ENCODE measurements around the gene MARK4.

MARK4 gene

GRCh38 chr19:45215391-45216191 lies 35.5 kb upstream of the MARK4 start:
- WGBS (ENCODE audit: insufficient coverage) = 3% methylated on average over 24 of the region's 35 CpGs
- CTCF ChIA-PET = no interaction called here
- peak in 1 of 3 donors; percentile 38 for DNase-seq
- Histone ChIP-seq H3K36me3 (ENCODE audit: control insufficient read depth in 4 of 4, insufficient read depth in 4 of 4, low read length in 3 of 4) (no peaks in the 10 kb centered on the region), H3K27me3 (replicated peaks in 2 of 5; ENCODE audit: control insufficient read depth in 4 of 5, insufficient read depth in 5 of 5, low read length in 4 of 5) (peaks cover 0 to 40% (median 22%) of the 10 kb centered on the region in 5 experiments), H3K27ac (ENCODE audit: insufficient read depth in 1 of 2, low read depth in 1 of 2, low read length in 2 of 2, poor library complexity in 1 of 2, severe bottlenecking in 2 of 2) (no peak overlapping the region), H3K4me1 (ENCODE audit: control extremely low read depth in 1 of 4, control insufficient read depth in 4 of 4, insufficient read depth in 4 of 4, low read length in 3 of 4) (peaks cover 0 to 32% (median 25%) of the 10 kb centered on the region in 4 experiments), H3K4me3 (ENCODE audit: control insufficient read depth in 1 of 7, extremely low read depth in 1 of 7, insufficient read depth in 4 of 7, low read depth in 2 of 7, low read length in 6 of 7) (peak overlapping the region in 4 of 7 experiments; percentile 7 to 52 (median 32)), H3K9me3 (ENCODE audit: control extremely low read depth in 1 of 5, control insufficient read depth in 4 of 5, insufficient read depth in 2 of 5, low read depth in 1 of 5, low read length in 4 of 5) (no peaks in the 10 kb centered on the region)
- POLR2A ChIA-PET = no interaction called here

GRCh38 chr19:45216667-45217066 lies 34.4 kb upstream of the MARK4 start:
- 81% methylated on average over 6 of the region's 6 CpGs for WGBS (ENCODE audit: insufficient coverage)
- H3K4me3 ChIP-seq (ENCODE audit: control insufficient read depth in 1 of 7, extremely low read depth in 1 of 7, insufficient read depth in 4 of 7, low read depth in 2 of 7, low read length in 6 of 7) = no peak overlapping the region
- POLR2A ChIA-PET = no interaction called here
- H3K27me3 ChIP-seq (replicated peaks in 2 of 5; ENCODE audit: control insufficient read depth in 4 of 5, insufficient read depth in 5 of 5, low read length in 4 of 5) = peaks cover 0 to 40% (median 22%) of the 10 kb centered on the region in 5 experiments
- no peak overlapping the region for H3K27ac ChIP-seq (ENCODE audit: insufficient read depth in 1 of 2, low read depth in 1 of 2, low read length in 2 of 2, poor library complexity in 1 of 2, severe bottlenecking in 2 of 2)
- H3K9me3 ChIP-seq (ENCODE audit: control extremely low read depth in 1 of 5, control insufficient read depth in 4 of 5, insufficient read depth in 2 of 5, low read depth in 1 of 5, low read length in 4 of 5) = no peaks in the 10 kb centered on the region
- H3K36me3 ChIP-seq (ENCODE audit: control insufficient read depth in 4 of 4, insufficient read depth in 4 of 4, low read length in 3 of 4) = no peaks in the 10 kb centered on the region
- DNase-seq = no peak
- CTCF ChIA-PET = no interaction called here
- peaks cover 0 to 21% (median 14%) of the 10 kb centered on the region in 4 experiments for H3K4me1 ChIP-seq (ENCODE audit: control extremely low read depth in 1 of 4, control insufficient read depth in 4 of 4, insufficient read depth in 4 of 4, low read length in 3 of 4)

- H3K27me3 ChIP-seq (replicated peaks in 2 of 5; ENCODE audit: control insufficient read depth in 4 of 5, insufficient read depth in 5 of 5, low read length in 4 of 5) = peaks cover 0 to 40% (median 22%) of the 10 kb centered on the region in 5 experiments
- no peak overlapping the region for H3K4me3 ChIP-seq (ENCODE audit: control insufficient read depth in 1 of 7, extremely low read depth in 1 of 7, insufficient read depth in 4 of 7, low read depth in 2 of 7, low read length in 6 of 7)
- 38% methylated on average over 30 of the region's 46 CpGs for WGBS (ENCODE audit: insufficient coverage)
- DNase-seq = no peak
- ChIA-PET POLR2A (no interaction called here), CTCF (interaction anchor here (1.4 kb wide), 1 partner anchor 19 kb away, joined by 4 read pairs; no protein-coding TSS in a partner anchor)
- no peaks in the 10 kb centered on the region for H3K9me3 ChIP-seq (ENCODE audit: control extremely low read depth in 1 of 5, control insufficient read depth in 4 of 5, insufficient read depth in 2 of 5, low read depth in 1 of 5, low read length in 4 of 5)
- no peak overlapping the region for H3K27ac ChIP-seq (ENCODE audit: insufficient read depth in 1 of 2, low read depth in 1 of 2, low read length in 2 of 2, poor library complexity in 1 of 2, severe bottlenecking in 2 of 2)
- peaks cover 0 to 15% (median 10%) of the 10 kb centered on the region in 4 experiments for H3K4me1 ChIP-seq (ENCODE audit: control extremely low read depth in 1 of 4, control insufficient read depth in 4 of 4, insufficient read depth in 4 of 4, low read length in 3 of 4)
- no peaks in the 10 kb centered on the region for H3K36me3 ChIP-seq (ENCODE audit: control insufficient read depth in 4 of 4, insufficient read depth in 4 of 4, low read length in 3 of 4)
Observed at GRCh38 chr19:45217193-45217956, 33.7 kb upstream of the MARK4 start.

GRCh38 chr19:45217957-45218334 lies 33.1 kb upstream of the MARK4 start:
- ChIA-PET POLR2A (interaction anchor here (0.7 kb wide), 1 partner anchor 160 kb away, joined by 3 read pairs; no protein-coding TSS in a partner anchor), CTCF (interaction anchor here (1.4 kb wide), 1 partner anchor 18 kb away, joined by 4 read pairs; no protein-coding TSS in a partner anchor)
- DNase-seq = no peak
- no peaks in the 10 kb centered on the region for H3K9me3 ChIP-seq (ENCODE audit: control extremely low read depth in 1 of 5, control insufficient read depth in 4 of 5, insufficient read depth in 2 of 5, low read depth in 1 of 5, low read length in 4 of 5)
- H3K27ac ChIP-seq (ENCODE audit: insufficient read depth in 1 of 2, low read depth in 1 of 2, low read length in 2 of 2, poor library complexity in 1 of 2, severe bottlenecking in 2 of 2) = no peak overlapping the region
- no peak overlapping the region for H3K4me3 ChIP-seq (ENCODE audit: control insufficient read depth in 1 of 7, extremely low read depth in 1 of 7, insufficient read depth in 4 of 7, low read depth in 2 of 7, low read length in 6 of 7)
- WGBS (ENCODE audit: insufficient coverage) = 81% methylated on average over 6 of the region's 14 CpGs
- no peaks in the 10 kb centered on the region for H3K36me3 ChIP-seq (ENCODE audit: control insufficient read depth in 4 of 4, insufficient read depth in 4 of 4, low read length in 3 of 4)
- H3K4me1 ChIP-seq (ENCODE audit: control extremely low read depth in 1 of 4, control insufficient read depth in 4 of 4, insufficient read depth in 4 of 4, low read length in 3 of 4) = peaks cover 0 to 15% (median 10%) of the 10 kb centered on the region in 4 experiments
- peaks cover 0 to 40% (median 22%) of the 10 kb centered on the region in 5 experiments for H3K27me3 ChIP-seq (replicated peaks in 2 of 5; ENCODE audit: control insufficient read depth in 4 of 5, insufficient read depth in 5 of 5, low read length in 4 of 5)

GRCh38 chr19:45218426-45218825 lies 32.6 kb upstream of the MARK4 start:
- Histone ChIP-seq H3K4me3 (ENCODE audit: control insufficient read depth in 1 of 7, extremely low read depth in 1 of 7, insufficient read depth in 4 of 7, low read depth in 2 of 7, low read length in 6 of 7) (no peak overlapping the region), H3K4me1 (ENCODE audit: control extremely low read depth in 1 of 4, control insufficient read depth in 4 of 4, insufficient read depth in 4 of 4, low read length in 3 of 4) (peaks cover 0 to 15% (median 10%) of the 10 kb centered on the region in 4 experiments), H3K36me3 (ENCODE audit: control insufficient read depth in 4 of 4, insufficient read depth in 4 of 4, low read length in 3 of 4) (no peaks in the 10 kb centered on the region), H3K9me3 (ENCODE audit: control extremely low read depth in 1 of 5, control insufficient read depth in 4 of 5, insufficient read depth in 2 of 5, low read depth in 1 of 5, low read length in 4 of 5) (no peaks in the 10 kb centered on the region), H3K27ac (ENCODE audit: insufficient read depth in 1 of 2, low read depth in 1 of 2, low read length in 2 of 2, poor library complexity in 1 of 2, severe bottlenecking in 2 of 2) (no peak overlapping the region), H3K27me3 (replicated peaks in 2 of 5; ENCODE audit: control insufficient read depth in 4 of 5, insufficient read depth in 5 of 5, low read length in 4 of 5) (peaks cover 0 to 40% (median 22%) of the 10 kb centered on the region in 5 experiments)
- no peak for DNase-seq
- WGBS (ENCODE audit: insufficient coverage) = 71% methylated on average over 4 of the region's 4 CpGs
- CTCF ChIA-PET = interaction anchor here (1.0 to 1.4 kb wide), 2 partner anchors 18 kb away, joined by 3 to 4 read pairs; no protein-coding TSS in a partner anchor
- POLR2A ChIA-PET = interaction anchor here (0.7 kb wide), 1 partner anchor 160 kb away, joined by 3 read pairs; no protein-coding TSS in a partner anchor

GRCh38 chr19:45218911-45219743 lies 31.9 kb upstream of the MARK4 start:
- WGBS (ENCODE audit: insufficient coverage) = 63% methylated on average over 6 of the region's 18 CpGs
- ChIA-PET POLR2A (interaction anchor here (0.6 kb wide), 1 partner anchor 9 kb away, joined by 3 read pairs; no protein-coding TSS in a partner anchor), CTCF (interaction anchor here (0.7 to 1.0 kb wide), 2 partner anchors 18 to 64 kb away, joined by 3 read pairs; no protein-coding TSS in a partner anchor)
- Histone ChIP-seq H3K9me3 (ENCODE audit: control extremely low read depth in 1 of 5, control insufficient read depth in 4 of 5, insufficient read depth in 2 of 5, low read depth in 1 of 5, low read length in 4 of 5) (no peaks in the 10 kb centered on the region), H3K36me3 (ENCODE audit: control insufficient read depth in 4 of 4, insufficient read depth in 4 of 4, low read length in 3 of 4) (no peaks in the 10 kb centered on the region), H3K4me3 (ENCODE audit: control insufficient read depth in 1 of 7, extremely low read depth in 1 of 7, insufficient read depth in 4 of 7, low read depth in 2 of 7, low read length in 6 of 7) (no peak overlapping the region), H3K27me3 (replicated peaks in 2 of 5; ENCODE audit: control insufficient read depth in 4 of 5, insufficient read depth in 5 of 5, low read length in 4 of 5) (peaks cover 0 to 40% (median 22%) of the 10 kb centered on the region in 5 experiments), H3K27ac (ENCODE audit: insufficient read depth in 1 of 2, low read depth in 1 of 2, low read length in 2 of 2, poor library complexity in 1 of 2, severe bottlenecking in 2 of 2) (no peak overlapping the region), H3K4me1 (ENCODE audit: control extremely low read depth in 1 of 4, control insufficient read depth in 4 of 4, insufficient read depth in 4 of 4, low read length in 3 of 4) (peaks cover 0 to 15% (median 10%) of the 10 kb centered on the region in 4 experiments)
- DNase-seq = no peak
